ENCODE data around the gene UBXN1.
A peak's percentile ranks its signal among the peaks of the same experiment; 100 is the strongest.
"Not testable (repeated sequence)": the region's sequence is repeated elsewhere in the genome, so short reads cannot be mapped to it uniquely, and the experiment has no call there.

Gene UBXN1

GRCh38 chr11:62666259-62666926 is 12.5 kb downstream of the UBXN1 start:
- FAIRE-seq, result no peak
- no peak for DNase-seq (ENCODE audit: insufficient read length)

DNA sequence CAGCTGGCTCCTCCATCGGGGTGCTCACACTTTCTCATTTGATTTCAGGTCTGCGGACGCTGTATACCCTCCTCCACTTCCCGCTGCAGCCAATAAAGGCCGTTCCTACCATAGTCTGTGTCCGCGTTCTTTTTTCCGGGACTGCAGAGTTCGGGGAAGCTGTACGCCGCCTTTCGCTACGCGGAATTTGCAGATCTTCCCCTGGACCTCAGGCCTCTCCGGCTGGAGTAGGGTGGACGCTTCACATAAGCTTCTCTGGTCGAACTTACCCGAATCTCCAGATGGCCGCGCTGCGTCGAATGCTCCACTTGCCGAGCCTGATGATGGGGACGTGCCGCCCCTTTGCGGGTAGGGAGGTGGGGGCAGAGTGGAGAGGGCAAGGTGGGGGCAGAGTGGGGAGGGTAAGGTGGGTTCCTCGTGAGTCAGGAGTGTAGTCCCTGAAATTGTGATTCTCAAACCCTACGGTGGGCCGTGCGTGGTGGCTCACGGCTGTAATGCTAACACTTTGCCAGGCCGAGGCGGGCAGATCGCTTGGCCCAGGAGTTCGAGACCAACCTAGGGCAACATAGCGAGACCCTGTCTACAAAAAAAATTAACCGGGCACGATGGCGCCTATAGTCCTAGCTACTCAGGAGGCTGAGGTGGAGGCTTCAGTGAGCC is 13.1 kb downstream of the UBXN1 start:
- peak; percentile 21 for FAIRE-seq
- TF ChIP-seq POLR2AphosphoS5 (IDR thresholded peaks at IDR 0.05; ENCODE audit: low read depth, low read length) (no peak; the same call in 1 of the 2 replicates), TAF1 (IDR thresholded peaks at IDR 0.05; ENCODE audit: borderline replicate concordance, low read depth, low read length) (peak; percentile 53; the same call in 1 of the 2 replicates), POLR2A (IDR thresholded peaks at IDR 0.05; ENCODE audit: low read depth, low read length) (no peak)
- no peak for DNase-seq (ENCODE audit: insufficient read length)

More at GRCh38 chr11:62666259-62666926, 12.5 kb downstream of the UBXN1 start:
- TF ChIP-seq TAF1 (IDR thresholded peaks at IDR 0.05; ENCODE audit: borderline replicate concordance, low read depth, low read length), result no peak
- peak; percentile 69 for TF ChIP-seq POLR2AphosphoS5 (IDR thresholded peaks at IDR 0.05; ENCODE audit: low read depth, low read length)
- TF ChIP-seq POLR2A (IDR thresholded peaks at IDR 0.05; ENCODE audit: low read depth, low read length), result peak; percentile 37

- DNase-seq (ENCODE audit: insufficient read length) (peak; percentile 93), FAIRE-seq (peak; percentile 85)
- TF ChIP-seq POLR2AphosphoS5 (IDR thresholded peaks at IDR 0.05; ENCODE audit: low read depth, low read length), result peak; percentile 99
- TF ChIP-seq TAF1 (IDR thresholded peaks at IDR 0.05; ENCODE audit: borderline replicate concordance, low read depth, low read length), result peak; percentile 98
- TF ChIP-seq POLR2A (IDR thresholded peaks at IDR 0.05; ENCODE audit: low read depth, low read length), result peak; percentile 99
Measured at GRCh38 chr11:62665075-62665598, 13.7 kb downstream of the UBXN1 start, which contains the start of the genes C11orf98 and CSKMT. TSS of gene C11orf98 (minus strand) at chr11:62665210. CDS start at chr11:62665169, 41 bp downstream. TSS of gene CSKMT (plus strand) at chr11:62665312. CDS start at chr11:62665880, 568 bp downstream.

- DNase-seq (ENCODE audit: insufficient read length), result peak; percentile 53
Measured at GRCh38 chr11:62664405-62665074, 14.3 kb downstream of the UBXN1 start.

GRCh38 chr11:62656796-62657429 is 22.0 kb downstream of the UBXN1 start:
- no peak for DNase-seq (ENCODE audit: insufficient read length)
- FAIRE-seq, result no peak
- TF ChIP-seq POLR2A (IDR thresholded peaks at IDR 0.05; ENCODE audit: low read depth, low read length) (no peak), TAF1 (IDR thresholded peaks at IDR 0.05; ENCODE audit: borderline replicate concordance, low read depth, low read length) (no peak), POLR2AphosphoS5 (IDR thresholded peaks at IDR 0.05; ENCODE audit: low read depth, low read length) (no peak)

More at GRCh38 chr11:62664405-62665074, 14.3 kb downstream of the UBXN1 start:
- TF ChIP-seq TAF1 (IDR thresholded peaks at IDR 0.05; ENCODE audit: borderline replicate concordance, low read depth, low read length), result peak; percentile 50; the same call in 1 of the 2 replicates
- TF ChIP-seq POLR2A (IDR thresholded peaks at IDR 0.05; ENCODE audit: low read depth, low read length), result no peak
- FAIRE-seq, result peak; percentile 38

DNA sequence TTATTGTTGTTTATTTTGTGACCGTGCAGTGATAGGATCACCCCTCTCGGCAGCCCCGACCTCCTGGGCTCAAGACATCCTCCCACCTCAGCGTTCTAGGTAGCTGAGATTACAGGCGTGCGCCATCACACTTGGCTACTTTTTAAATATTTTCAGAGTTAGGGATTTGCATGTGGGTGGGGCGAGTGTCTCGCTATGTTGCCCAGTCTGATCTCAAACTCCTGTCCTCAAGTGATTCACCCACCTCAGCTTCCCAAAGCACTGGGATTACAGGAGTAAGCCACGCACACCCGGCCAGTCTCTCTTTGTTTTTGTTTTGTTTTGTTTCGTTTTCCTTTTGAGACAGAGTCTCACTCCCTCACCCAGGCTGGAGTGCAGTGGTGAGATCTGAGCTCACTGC is 24.6 kb downstream of the UBXN1 start:
- no peak for TF ChIP-seq POLR2AphosphoS5 (IDR thresholded peaks at IDR 0.05; ENCODE audit: low read depth, low read length)
- TF ChIP-seq POLR2A (IDR thresholded peaks at IDR 0.05; ENCODE audit: low read depth, low read length), result no peak
- no peak for TF ChIP-seq TAF1 (IDR thresholded peaks at IDR 0.05; ENCODE audit: borderline replicate concordance, low read depth, low read length)
- DNase-seq (ENCODE audit: insufficient read length), result no peak
- FAIRE-seq, result peak; percentile 50

DNA sequence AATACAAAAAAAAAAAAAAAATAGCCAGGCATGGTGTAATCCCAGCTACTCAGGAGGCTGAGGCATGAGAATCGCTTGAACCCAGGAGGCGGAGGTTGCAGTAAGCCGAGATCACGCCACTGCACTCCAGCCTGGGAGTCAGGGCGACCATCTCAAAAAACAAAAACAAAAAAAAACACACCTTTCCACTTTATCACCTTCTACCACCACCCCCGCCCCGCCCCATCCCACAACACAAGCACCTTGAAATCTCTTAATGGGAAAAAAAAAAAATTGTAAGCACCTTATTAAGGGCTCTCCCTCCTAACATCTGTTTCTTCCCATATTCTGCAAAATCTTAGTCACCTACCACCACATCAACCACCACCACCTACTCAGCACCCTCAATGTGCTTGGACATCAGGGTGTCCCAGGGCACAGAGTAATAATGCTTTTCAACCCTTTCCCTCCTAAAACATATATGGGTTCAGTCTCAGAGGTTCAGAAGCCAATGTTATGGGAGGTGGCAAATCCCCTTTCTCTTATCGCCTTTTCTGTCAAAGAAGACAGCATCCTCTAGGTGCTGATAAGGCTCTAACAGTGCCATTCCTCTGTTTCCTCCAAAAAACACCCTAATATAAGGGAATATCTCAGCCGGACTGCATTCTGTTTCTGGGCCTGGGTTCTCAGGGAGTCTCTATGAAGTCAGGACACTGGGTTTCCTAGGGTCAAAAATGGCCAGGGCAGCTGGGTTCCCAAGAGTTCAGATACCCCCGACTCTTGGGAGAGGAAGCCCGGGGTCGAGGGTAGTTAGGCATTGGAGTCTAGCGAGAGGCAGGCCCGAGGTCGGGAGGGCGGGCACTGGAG is 26.5 kb downstream of the UBXN1 start:
- FAIRE-seq (peak; percentile 62), DNase-seq (ENCODE audit: insufficient read length) (no peak)
- TF ChIP-seq POLR2A (IDR thresholded peaks at IDR 0.05; ENCODE audit: low read depth, low read length), result no peak
- no peak for TF ChIP-seq POLR2AphosphoS5 (IDR thresholded peaks at IDR 0.05; ENCODE audit: low read depth, low read length)
- no peak for TF ChIP-seq TAF1 (IDR thresholded peaks at IDR 0.05; ENCODE audit: borderline replicate concordance, low read depth, low read length)

DNA sequence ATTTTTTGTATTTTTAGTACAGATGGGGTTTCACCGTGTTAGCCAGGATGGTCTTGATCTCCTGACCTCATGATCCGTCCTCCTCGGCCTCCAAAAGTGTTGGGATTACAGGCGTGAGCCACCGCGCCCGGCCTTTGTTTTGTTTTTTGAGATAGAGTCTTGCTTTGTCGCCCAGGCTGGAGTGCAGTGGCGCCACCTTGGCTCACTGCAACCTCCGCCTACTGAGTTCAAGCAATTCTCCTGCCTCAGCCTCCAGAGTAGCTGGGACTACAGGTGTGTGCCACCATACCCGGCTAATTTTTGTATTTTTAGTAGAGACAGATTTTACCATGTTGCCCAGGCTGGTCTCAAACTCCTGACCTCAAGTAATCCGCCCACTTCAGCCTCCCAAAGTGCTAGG is 28.6 kb downstream of the UBXN1 start:
- DNase-seq (ENCODE audit: insufficient read length); FAIRE-seq: not testable (repeated sequence)

- DNase-seq (ENCODE audit: insufficient read length), result no peak
- TF ChIP-seq POLR2AphosphoS5 (IDR thresholded peaks at IDR 0.05; ENCODE audit: low read depth, low read length) (no peak), POLR2A (IDR thresholded peaks at IDR 0.05; ENCODE audit: low read depth, low read length) (no peak), TAF1 (IDR thresholded peaks at IDR 0.05; ENCODE audit: borderline replicate concordance, low read depth, low read length) (no peak)
- FAIRE-seq, result no peak
Measured at GRCh38 chr11:62649486-62649885, 29.4 kb downstream of the UBXN1 start.

- no peak for TF ChIP-seq POLR2A (IDR thresholded peaks at IDR 0.05; ENCODE audit: low read depth, low read length)
- TF ChIP-seq TAF1 (IDR thresholded peaks at IDR 0.05; ENCODE audit: borderline replicate concordance, low read depth, low read length), result no peak
- no peak for TF ChIP-seq POLR2AphosphoS5 (IDR thresholded peaks at IDR 0.05; ENCODE audit: low read depth, low read length)
- FAIRE-seq (no peak), DNase-seq (ENCODE audit: insufficient read length) (no peak)
Measured at GRCh38 chr11:62648967-62649364, 29.9 kb downstream of the UBXN1 start.
